Measurements from ENCODE around the gene WFDC12.

Gene WFDC12

GRCh38 chr20:45112754-45113153, 11.5 kb downstream of the WFDC12 start:
- TF ChIP-seq ISL1 (CRISPR knock-in tag; IDR thresholded peaks at IDR 0.05) (no peak), CREB5 (CRISPR knock-in tag; IDR thresholded peaks at IDR 0.05; ENCODE audit: low read depth) (no peak), ARNTL (CRISPR knock-in tag; IDR thresholded peaks at IDR 0.05; ENCODE audit: borderline replicate concordance, low read depth) (no peak), OSR1 (CRISPR knock-in tag; IDR thresholded peaks at IDR 0.05) (no peak), ZFP3 (CRISPR knock-in tag; IDR thresholded peaks at IDR 0.05) (no peak), SNAI2 (CRISPR knock-in tag; IDR thresholded peaks at IDR 0.05) (no peak), BACH2 (CRISPR knock-in tag; IDR thresholded peaks at IDR 0.05; ENCODE audit: borderline replicate concordance) (no peak), TOX (CRISPR knock-in tag; IDR thresholded peaks at IDR 0.05; ENCODE audit: borderline replicate concordance) (no peak), ZNF8 (CRISPR knock-in tag; IDR thresholded peaks at IDR 0.05) (no peak), RARB (CRISPR knock-in tag; IDR thresholded peaks at IDR 0.05) (no peak), GLIS3 (CRISPR knock-in tag; IDR thresholded peaks at IDR 0.05) (no peak), TSHZ2 (CRISPR knock-in tag; IDR thresholded peaks at IDR 0.05) (no peak), ZFP30 (CRISPR knock-in tag; IDR thresholded peaks at IDR 0.05) (no peak), TCF4 (CRISPR knock-in tag; IDR thresholded peaks at IDR 0.05; ENCODE audit: borderline replicate concordance) (no peak), ZNF70 (CRISPR knock-in tag; IDR thresholded peaks at IDR 0.05) (no peak)
- ATAC-seq = no peak

- peak; percentile 53 for ATAC-seq
- TF ChIP-seq PPARA (CRISPR knock-in tag; IDR thresholded peaks at IDR 0.05; ENCODE audit: borderline replicate concordance) = no peak
- TF ChIP-seq CSRNP3 (CRISPR knock-in tag; IDR thresholded peaks at IDR 0.05) = no peak
- no peak for TF ChIP-seq RARB (CRISPR knock-in tag; IDR thresholded peaks at IDR 0.05)
- no peak for TF ChIP-seq ZNF8 (CRISPR knock-in tag; IDR thresholded peaks at IDR 0.05)
- no peak for TF ChIP-seq TCF4 (CRISPR knock-in tag; IDR thresholded peaks at IDR 0.05; ENCODE audit: borderline replicate concordance)
- TF ChIP-seq BACH2 (CRISPR knock-in tag; IDR thresholded peaks at IDR 0.05; ENCODE audit: borderline replicate concordance) = no peak
- TF ChIP-seq TOX (CRISPR knock-in tag; IDR thresholded peaks at IDR 0.05; ENCODE audit: borderline replicate concordance) = no peak
- no peak for TF ChIP-seq ESRRG (CRISPR knock-in tag; IDR thresholded peaks at IDR 0.05)
- TF ChIP-seq SNAI2 (CRISPR knock-in tag; IDR thresholded peaks at IDR 0.05) = no peak
- TF ChIP-seq ZFP30 (CRISPR knock-in tag; IDR thresholded peaks at IDR 0.05) = no peak
- no peak for TF ChIP-seq ZC3H10 (CRISPR knock-in tag; IDR thresholded peaks at IDR 0.05)
- no peak for TF ChIP-seq PATZ1 (CRISPR knock-in tag; IDR thresholded peaks at IDR 0.05; ENCODE audit: borderline replicate concordance)
- no peak for TF ChIP-seq ZNF70 (CRISPR knock-in tag; IDR thresholded peaks at IDR 0.05)
Observed at GRCh38 chr20:45111799-45112471, 12.3 kb downstream of the WFDC12 start.

- TF ChIP-seq BACH2 (CRISPR knock-in tag; IDR thresholded peaks at IDR 0.05; ENCODE audit: borderline replicate concordance) (no peak), ZFP30 (CRISPR knock-in tag; IDR thresholded peaks at IDR 0.05) (no peak), ZNF8 (CRISPR knock-in tag; IDR thresholded peaks at IDR 0.05) (no peak), ZNF565 (CRISPR knock-in tag; conservative IDR thresholded peaks at IDR 0.05; ENCODE audit: low read depth) (no peak), CREB5 (CRISPR knock-in tag; IDR thresholded peaks at IDR 0.05; ENCODE audit: low read depth) (no peak), POU6F1 (CRISPR knock-in tag; IDR thresholded peaks at IDR 0.05; ENCODE audit: borderline replicate concordance, low read depth) (no peak), ESRRG (CRISPR knock-in tag; IDR thresholded peaks at IDR 0.05) (no peak), ZC3H10 (CRISPR knock-in tag; IDR thresholded peaks at IDR 0.05) (no peak), PATZ1 (CRISPR knock-in tag; IDR thresholded peaks at IDR 0.05; ENCODE audit: borderline replicate concordance) (no peak)
- ATAC-seq = no peak
Observed at GRCh38 chr20:45111285-45111684, 13.0 kb downstream of the WFDC12 start.

All from SK-N-SH treated with all-trans-retinoic acid at 6 μM for 48 hours (cell line).